ENCODE measurements around the gene USHBP1. TPM values are rescaled to one million over a fixed set of nuclear protein-coding genes. Genes with fewer than 3 reads are reported as not detected.
"Not testable (repeated sequence)": the region's sequence is repeated elsewhere in the genome, so short reads cannot be mapped to it uniquely, and the experiment has no call there.

The USHBP1 gene
- total RNA-seq, 1 experiment from 2014 or later: not detected

- Histone ChIP-seq H3K4me1 (ENCODE audit: control insufficient read depth, insufficient read depth, low read length) (no peaks in the 10 kb centered on the region), H3K27me3 (ENCODE audit: control insufficient read depth, insufficient read depth, low read length) (no peaks in the 10 kb centered on the region), H3K27ac (ENCODE audit: low read length) (no peak overlapping the region), H3K36me3 (ENCODE audit: control insufficient read depth, insufficient read depth, low read length) (no peaks in the 10 kb centered on the region), H3K4me3 (ENCODE audit: low read depth in 2 of 2, low read length in 2 of 2) (no peak overlapping the region), H3K9me3 (ENCODE audit: control insufficient read depth, insufficient read depth, low read depth, low read length) (no peaks in the 10 kb centered on the region)
- ChIA-PET POLR2A (no interaction called here), CTCF (interaction anchor here (0.5 kb wide), 1 partner anchor 42 kb away, joined by 3 read pairs; no protein-coding TSS in a partner anchor)
- TF ChIP-seq TCF7L2 (IDR thresholded peaks at IDR 0.05; ENCODE audit: low read depth, low read length) (no peak), REST (IDR thresholded peaks at IDR 0.05; ENCODE audit: insufficient read depth in 1 of 2, low read depth in 2 of 2, low read length in 1 of 2) (no peak), POLR2AphosphoS5 (IDR thresholded peaks at IDR 0.05; ENCODE audit: low read depth, low read length) (no peak), SIN3A (IDR thresholded peaks at IDR 0.05; ENCODE audit: borderline replicate concordance, insufficient read depth, low read depth, low read length) (no peak)
- TF ChIP-seq, protein P1, sequence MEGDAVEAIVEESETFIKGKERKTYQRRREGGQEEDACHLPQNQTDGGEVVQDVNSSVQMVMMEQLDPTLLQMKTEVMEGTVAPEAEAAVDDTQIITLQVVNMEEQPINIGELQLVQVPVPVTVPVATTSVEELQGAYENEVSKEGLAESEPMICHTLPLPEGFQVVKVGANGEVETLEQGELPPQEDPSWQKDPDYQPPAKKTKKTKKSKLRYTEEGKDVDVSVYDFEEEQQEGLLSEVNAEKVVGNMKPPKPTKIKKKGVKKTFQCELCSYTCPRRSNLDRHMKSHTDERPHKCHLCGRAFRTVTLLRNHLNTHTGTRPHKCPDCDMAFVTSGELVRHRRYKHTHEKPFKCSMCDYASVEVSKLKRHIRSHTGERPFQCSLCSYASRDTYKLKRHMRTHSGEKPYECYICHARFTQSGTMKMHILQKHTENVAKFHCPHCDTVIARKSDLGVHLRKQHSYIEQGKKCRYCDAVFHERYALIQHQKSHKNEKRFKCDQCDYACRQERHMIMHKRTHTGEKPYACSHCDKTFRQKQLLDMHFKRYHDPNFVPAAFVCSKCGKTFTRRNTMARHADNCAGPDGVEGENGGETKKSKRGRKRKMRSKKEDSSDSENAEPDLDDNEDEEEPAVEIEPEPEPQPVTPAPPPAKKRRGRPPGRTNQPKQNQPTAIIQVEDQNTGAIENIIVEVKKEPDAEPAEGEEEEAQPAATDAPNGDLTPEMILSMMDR (IDR thresholded peaks at IDR 0.05): no peak
- ATAC-seq: no peak
- no TSS peak for BruUV-seq (replicated peaks)
- intact Hi-C loops (cut with micrococcal nuclease; ENCODE audit: unreplicated experiment): no loop called here
- in situ Hi-C loops (cut with HindIII; ENCODE audit: low pct_unique_long_range_greater_than_20kb, low sequenced_read_pairs): no loop called here
- no peak for DNase-seq (ENCODE audit: low read depth, low spot score)
Measured at GRCh38 chr19:17279436-17279835, 14.9 kb upstream of the USHBP1 start.

DNA sequence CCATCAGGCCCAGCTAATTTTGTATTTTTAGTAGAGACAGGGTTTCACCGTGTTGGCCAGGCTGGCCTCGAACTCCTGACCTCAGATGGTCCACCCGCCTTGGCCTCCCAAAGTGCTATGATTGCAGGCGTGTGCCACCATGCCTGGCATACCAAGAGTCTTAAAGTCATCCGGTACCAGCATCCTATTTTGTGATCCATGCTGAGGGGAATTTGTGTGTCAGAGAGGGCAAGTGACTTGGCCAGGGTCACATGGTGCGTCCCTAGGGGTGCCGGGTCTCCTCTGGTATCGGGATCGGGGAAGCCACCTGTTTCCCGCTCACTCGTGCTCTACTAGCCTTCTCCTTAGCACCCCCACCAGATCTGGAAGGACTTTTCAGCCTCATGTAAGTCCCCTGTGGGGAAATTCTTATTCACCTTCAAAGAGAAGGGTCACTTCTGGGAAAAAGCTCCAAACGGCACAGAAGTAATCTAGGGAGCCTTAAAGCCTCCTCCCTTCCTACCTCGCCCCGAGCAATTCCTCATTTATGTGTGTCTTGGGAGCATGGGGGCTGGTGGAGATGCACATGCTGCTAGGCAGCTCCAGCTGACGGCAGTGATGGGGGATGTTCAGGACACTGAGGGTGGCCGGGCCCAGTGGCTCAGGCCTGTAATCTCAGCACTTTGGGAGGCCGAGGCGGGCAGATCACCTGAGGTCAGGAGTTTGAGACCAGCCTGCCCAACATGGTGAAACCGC is 11.1 kb upstream of the USHBP1 start:
- ChIA-PET POLR2A (no interaction called here), CTCF (no interaction called here)
- no TSS peak for BruUV-seq (replicated peaks)
- no peaks in the 10 kb centered on the region for H3K9me3 ChIP-seq (ENCODE audit: control insufficient read depth, insufficient read depth, low read depth, low read length)
- in situ Hi-C loops (cut with HindIII; ENCODE audit: low pct_unique_long_range_greater_than_20kb, low sequenced_read_pairs): no loop called here
- H3K4me3 ChIP-seq (ENCODE audit: low read depth in 2 of 2, low read length in 2 of 2): no peak overlapping the region
- ATAC-seq (no peak), DNase-seq (ENCODE audit: low read depth, low spot score) (no peak)
- no peaks in the 10 kb centered on the region for H3K27me3 ChIP-seq (ENCODE audit: control insufficient read depth, insufficient read depth, low read length)
- no peaks in the 10 kb centered on the region for H3K4me1 ChIP-seq (ENCODE audit: control insufficient read depth, insufficient read depth, low read length)
- intact Hi-C loops (cut with micrococcal nuclease; ENCODE audit: unreplicated experiment): no loop called here
- H3K36me3 ChIP-seq (ENCODE audit: control insufficient read depth, insufficient read depth, low read length): no peaks in the 10 kb centered on the region
- TF ChIP-seq, protein P1 (IDR thresholded peaks at IDR 0.05): no peak
- TF ChIP-seq SIN3A (IDR thresholded peaks at IDR 0.05; ENCODE audit: borderline replicate concordance, insufficient read depth, low read depth, low read length) (no peak), TCF7L2 (IDR thresholded peaks at IDR 0.05; ENCODE audit: low read depth, low read length) (no peak), POLR2AphosphoS5 (IDR thresholded peaks at IDR 0.05; ENCODE audit: low read depth, low read length) (no peak), REST (IDR thresholded peaks at IDR 0.05; ENCODE audit: insufficient read depth in 1 of 2, low read depth in 2 of 2, low read length in 1 of 2) (no peak)
- H3K27ac ChIP-seq (ENCODE audit: low read length): no peak overlapping the region

DNA sequence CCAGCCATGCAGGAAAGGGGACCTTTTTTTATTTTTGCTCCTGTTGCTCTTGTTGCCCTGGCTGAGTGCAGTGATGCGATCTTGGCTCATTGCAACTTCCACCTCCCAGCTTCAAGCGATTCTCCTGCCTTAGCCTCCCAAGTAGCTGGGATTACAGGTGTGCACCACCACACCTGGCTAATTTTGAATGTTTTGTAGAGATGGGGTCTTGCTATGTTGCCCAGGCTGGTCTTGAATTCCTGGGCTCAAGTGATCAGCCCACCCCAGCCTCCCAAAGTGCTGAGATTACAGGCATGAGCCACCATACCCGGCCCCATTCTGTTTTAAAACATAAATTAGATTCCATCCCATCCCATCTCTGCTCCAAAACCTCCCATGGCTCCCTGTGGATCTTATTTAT is 10.3 kb upstream of the USHBP1 start:
- CTCF ChIA-PET; BruUV-seq (replicated peaks); H3K36me3 ChIP-seq (ENCODE audit: control insufficient read depth, insufficient read depth, low read length); H3K27me3 ChIP-seq (ENCODE audit: control insufficient read depth, insufficient read depth, low read length); H3K9me3 ChIP-seq (ENCODE audit: control insufficient read depth, insufficient read depth, low read depth, low read length); DNase-seq (ENCODE audit: low read depth, low spot score); H3K27ac ChIP-seq (ENCODE audit: low read length); H3K4me1 ChIP-seq (ENCODE audit: control insufficient read depth, insufficient read depth, low read length); H3K4me3 ChIP-seq (ENCODE audit: low read depth in 2 of 2, low read length in 2 of 2); POLR2A ChIA-PET; ATAC-seq; in situ Hi-C loops (cut with HindIII; ENCODE audit: low pct_unique_long_range_greater_than_20kb, low sequenced_read_pairs); intact Hi-C loops (cut with micrococcal nuclease; ENCODE audit: unreplicated experiment): not testable (repeated sequence)
